Measurements from ENCODE around the gene SULT1C3. TPM values are rescaled to one million over a fixed set of nuclear protein-coding genes. Genes with fewer than 3 reads are reported as not detected.

The SULT1C3 gene
- total and polyA plus RNA-seq, 2 of the 4 experiments (the other 2 are of a cell fraction) = not detected

- H4K8ac ChIP-seq (ENCODE audit: low read depth in 2 of 2, low read length in 2 of 2) = no peak overlapping the region
- WGBS, 2 experiments (ENCODE audit: extremely low coverage in 2 of 2, insufficient read length in 1 of 2) = no CpG with 5 or more reads among the region's 1 CpG
- no peak overlapping the region for H3K4ac ChIP-seq (ENCODE audit: low read depth, low read length)
- ATAC-seq (ENCODE audit: low read depth) (no peak), DNase-seq (no peak)
- no peak overlapping the region for H3K14ac ChIP-seq (replicated peaks; ENCODE audit: low read depth, low read length)
- no peaks in the 10 kb centered on the region for H3K36me3 ChIP-seq (ENCODE audit: control insufficient read depth, insufficient read depth, low read length)
- no peak overlapping the region for H2AFZ ChIP-seq (replicated peaks; ENCODE audit: low read length, poor library complexity)
- in situ Hi-C loops (cut with MboI; ENCODE audit: low sequenced_read_pairs) = no loop called here
- no peak overlapping the region for H3K27ac ChIP-seq (ENCODE audit: insufficient read depth, low read length)
- H3K4me1 ChIP-seq (ENCODE audit: control insufficient read depth, insufficient read depth, low read length) = no peaks in the 10 kb centered on the region
- H3K9ac ChIP-seq (ENCODE audit: low read depth, low read length) = no peak overlapping the region
- CTCF ChIA-PET = no interaction called here
- intact Hi-C loops (cut with micrococcal nuclease) = no loop called here
- peaks cover 7% of the 10 kb centered on the region for H3K9me3 ChIP-seq (ENCODE audit: control insufficient read depth, insufficient read depth, low read length)
- no peak overlapping the region for H2BK20ac ChIP-seq (ENCODE audit: low read depth, low read length)
- no peak overlapping the region for H4K5ac ChIP-seq (ENCODE audit: low read depth, low read length)
- dilution Hi-C loops (cut with HindIII; ENCODE audit: low sequenced_read_pairs, unreplicated experiment) = no loop called here
- H2AK5ac ChIP-seq (ENCODE audit: low read depth, low read length) = no peak overlapping the region
- H4K20me1 ChIP-seq (ENCODE audit: insufficient read depth, low read length) = no peaks in the 10 kb centered on the region
- H4K91ac ChIP-seq (ENCODE audit: insufficient read depth, low read depth, low read length) = no peak overlapping the region
- no peak overlapping the region for H2BK5ac ChIP-seq (ENCODE audit: low read depth, low read length, poor library complexity, severe bottlenecking)
- TF ChIP-seq CEBPB (IDR thresholded peaks at IDR 0.05; ENCODE audit: low read depth, low read length) = no peak
- no peak for TF ChIP-seq MAZ (IDR thresholded peaks at IDR 0.05; ENCODE audit: borderline replicate concordance, low read depth, low read length)
- no peak for TF ChIP-seq FOS (IDR thresholded peaks at IDR 0.05; ENCODE audit: low read depth, low read length)
- no peak for TF ChIP-seq CHD1 (IDR thresholded peaks at IDR 0.05; ENCODE audit: low read depth, low read length)
- TF ChIP-seq POLR2A (IDR thresholded peaks at IDR 0.05; ENCODE audit: low read depth, low read length) = no peak
- TF ChIP-seq, protein P1, sequence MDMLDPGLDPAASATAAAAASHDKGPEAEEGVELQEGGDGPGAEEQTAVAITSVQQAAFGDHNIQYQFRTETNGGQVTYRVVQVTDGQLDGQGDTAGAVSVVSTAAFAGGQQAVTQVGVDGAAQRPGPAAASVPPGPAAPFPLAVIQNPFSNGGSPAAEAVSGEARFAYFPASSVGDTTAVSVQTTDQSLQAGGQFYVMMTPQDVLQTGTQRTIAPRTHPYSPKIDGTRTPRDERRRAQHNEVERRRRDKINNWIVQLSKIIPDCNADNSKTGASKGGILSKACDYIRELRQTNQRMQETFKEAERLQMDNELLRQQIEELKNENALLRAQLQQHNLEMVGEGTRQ (IDR thresholded peaks at IDR 0.05; ENCODE audit: low read depth, low read length) = no peak
- TF ChIP-seq RFX5 (IDR thresholded peaks at IDR 0.05; ENCODE audit: low read depth, low read length) = no peak
- no peak for TF ChIP-seq BHLHE40 (IDR thresholded peaks at IDR 0.05; ENCODE audit: low read depth, low read length)
- TF ChIP-seq MXI1 (IDR thresholded peaks at IDR 0.05; ENCODE audit: borderline replicate concordance, low read depth, low read length) = no peak
- no peak for TF ChIP-seq ELK1 (IDR thresholded peaks at IDR 0.05; ENCODE audit: borderline replicate concordance, low read depth, low read length)
- no peak for TF ChIP-seq RCOR1 (IDR thresholded peaks at IDR 0.05; ENCODE audit: insufficient replicate concordance, low read length)
- no peak for TF ChIP-seq NFE2L2 (IDR thresholded peaks at IDR 0.05; ENCODE audit: low read depth, low read length)
- TF ChIP-seq MAFK (IDR thresholded peaks at IDR 0.05; ENCODE audit: low read depth, low read length) = no peak
- no peak for TF ChIP-seq RAD21 (IDR thresholded peaks at IDR 0.05; ENCODE audit: low read length)
- TF ChIP-seq SMC3 (IDR thresholded peaks at IDR 0.05; ENCODE audit: low read depth, low read length) = no peak
- no peaks in the 10 kb centered on the region for H3K9me1 ChIP-seq (ENCODE audit: insufficient read depth, low read length)
- H2BK120ac ChIP-seq (ENCODE audit: low read depth, low read length) = no peak overlapping the region
- H2AK9ac ChIP-seq (replicated peaks; ENCODE audit: low read depth, low read length, poor library complexity) = no peak overlapping the region
- BruUV-seq (replicated peaks) = no TSS peak
- H2BK15ac ChIP-seq (ENCODE audit: low read depth, low read length) = no peak overlapping the region
- no peak overlapping the region for H3K4me2 ChIP-seq (ENCODE audit: low read depth, low read length)
- peaks cover 2% of the 10 kb centered on the region; the same call in 1 of the 2 replicates for H3K27me3 ChIP-seq (ENCODE audit: control insufficient read depth, insufficient read depth, low read length)
- no peak overlapping the region for H3K4me3 ChIP-seq (ENCODE audit: insufficient read depth, low read depth, low read length)
- no peaks in the 10 kb centered on the region for H3K79me1 ChIP-seq (ENCODE audit: low read depth in 1 of 2, low read length in 2 of 2)
- POLR2A ChIA-PET (ENCODE audit: unreplicated experiment) = no interaction called here
- H3K56ac ChIP-seq (ENCODE audit: extremely low read depth, insufficient read depth, low read length) = no peak overlapping the region
- H3K23ac ChIP-seq (ENCODE audit: low read depth, low read length) = no peak overlapping the region
- no peak overlapping the region for H3K18ac ChIP-seq (ENCODE audit: low read depth, low read length)
Observed at GRCh38 chr2:108224022-108224421, 15.7 kb upstream of the SULT1C3 start.

All from IMR-90 (cell line).